GM21619 (cell line): ENCODE data around the gene NNT.
"Not testable (repeated sequence)": the region's sequence is repeated elsewhere in the genome, so short reads cannot be mapped to it uniquely, and the experiment has no call there.

ENCODE experiments used
- ATAC-seq: cut with Tn5 transposase; IDR thresholded peaks from one replicate; pipeline ENCODE4 v1.9.1; 2021; ENCODE audit not compliant: unreplicated experiment

Gene NNT

GRCh38 chr5:43602461-43603343, at the start of gene NNT:
Gene NNT, plus strand, starts transcription at chr5:43603180. Its CDS starts 6,016 bp downstream, at chr5:43609196.
- peak; percentile 72 for ATAC-seq

GRCh38 chr5:43553381-43553780, 49.6 kb upstream of the NNT start:
- no peak for ATAC-seq

- ATAC-seq: no peak
These were observed 48.5 kb upstream of the NNT start for GRCh38 chr5:43554497-43554896.

- peak; percentile 17 for ATAC-seq
These were observed 46.9 kb upstream of the NNT start for GRCh38 chr5:43555895-43556606.

- ATAC-seq: peak; percentile 88
These were observed 46.4 kb upstream of the NNT start for GRCh38 chr5:43556607-43556856.

- peak; percentile 73 for ATAC-seq
These were observed 46.0 kb upstream of the NNT start, which contains the start of gene PAIP1 for GRCh38 chr5:43556857-43557542. Gene PAIP1, minus strand, starts transcription at chr5:43557077. Its CDS starts 231 bp downstream, at chr5:43556846.

GRCh38 chr5:43560128-43560527, 42.9 kb upstream of the NNT start:
- ATAC-seq: no peak

- ATAC-seq: no peak
These were observed 41.6 kb upstream of the NNT start for GRCh38 chr5:43561356-43561755.

GRCh38 chr5:43563321-43563720, 39.7 kb upstream of the NNT start:
- no peak for ATAC-seq

GRCh38 chr5:43564289-43564850, 38.6 kb upstream of the NNT start:
- no peak for ATAC-seq

GRCh38 chr5:43565043-43565442, 37.9 kb upstream of the NNT start:
- no peak for ATAC-seq

- peak; percentile 54 for ATAC-seq
These were observed 35.0 kb upstream of the NNT start for GRCh38 chr5:43567967-43568366.

GRCh38 chr5:43569236-43569746, 33.7 kb upstream of the NNT start:
- ATAC-seq: no peak

GRCh38 chr5:43570450-43571158, 32.4 kb upstream of the NNT start:
- no peak for ATAC-seq

- ATAC-seq: no peak
These were observed 31.7 kb upstream of the NNT start for GRCh38 chr5:43571237-43571636.

- ATAC-seq: no peak
These were observed 30.6 kb upstream of the NNT start for GRCh38 chr5:43572357-43572756.

- no peak for ATAC-seq
These were observed 29.9 kb upstream of the NNT start for GRCh38 chr5:43573058-43573457.

GRCh38 chr5:43580402-43581210, 22.4 kb upstream of the NNT start:
- not testable (repeated sequence) for ATAC-seq

GRCh38 chr5:43581398-43581797, 21.6 kb upstream of the NNT start:
- no peak for ATAC-seq
